Measurements from ENCODE around the gene ATP2B1. TPM values are rescaled to one million over a fixed set of nuclear protein-coding genes. Genes with fewer than 3 reads are reported as not detected.

Gene ATP2B1
- total RNA-seq, 1 donor from 2014 or later: 48.9 TPM

DNA sequence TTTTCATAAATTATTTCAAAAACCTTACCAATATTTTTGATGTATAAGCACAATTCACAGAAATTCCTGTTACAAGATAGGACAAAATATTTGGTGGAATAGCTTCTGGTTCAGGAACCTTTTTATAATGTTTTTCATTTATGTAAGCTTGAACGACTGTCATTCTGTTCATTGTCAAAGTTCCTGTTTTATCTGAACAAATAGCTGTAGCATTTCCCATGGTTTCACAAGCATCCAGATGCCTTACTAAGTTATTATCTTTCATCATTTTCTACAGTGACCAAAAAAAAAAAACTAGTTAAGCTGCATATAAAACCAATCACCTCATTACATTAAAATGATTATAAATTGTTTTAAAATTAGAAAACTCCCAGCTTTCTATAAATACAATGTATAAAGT, 87.1 kb downstream of the ATP2B1 start:
- peaks cover 3% of the 10 kb centered on the region for H3K36me3 Mint-ChIP-seq (ENCODE audit: low read depth, unreplicated experiment)
- Histone ChIP-seq H3K79me2 (ENCODE audit: insufficient read depth, low read length) (no peaks in the 10 kb centered on the region), H3K36me3 (ENCODE audit: insufficient read depth, low read length) (no peaks in the 10 kb centered on the region)

DNA sequence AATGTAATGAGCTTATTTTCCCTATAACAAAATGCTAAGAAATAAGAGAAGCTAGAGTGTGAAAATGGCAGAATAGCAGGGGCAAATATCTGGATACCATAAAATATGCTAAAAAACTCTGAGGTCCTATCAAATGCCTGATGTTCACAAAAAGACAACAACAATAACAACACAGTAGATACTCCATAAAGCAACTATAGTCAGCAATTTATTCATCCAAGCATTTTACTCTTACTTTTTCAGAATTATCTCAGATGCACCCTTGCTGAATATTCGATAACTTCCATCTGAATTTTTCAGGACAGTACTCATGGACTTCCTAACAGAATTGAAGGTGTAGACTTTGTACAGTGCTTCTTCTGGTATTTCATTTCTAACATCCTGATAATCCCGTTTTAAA, 88.9 kb downstream of the ATP2B1 start:
- Histone ChIP-seq H3K36me3 (ENCODE audit: insufficient read depth, low read length) (no peaks in the 10 kb centered on the region), H3K4me1 (ENCODE audit: insufficient read depth, low read length) (no peaks in the 10 kb centered on the region), H3K79me2 (ENCODE audit: insufficient read depth, low read length) (no peaks in the 10 kb centered on the region), H4K20me1 (ENCODE audit: insufficient read depth, low read length) (no peaks in the 10 kb centered on the region), H3K9me3 (ENCODE audit: insufficient read depth, low read depth, low read length) (no peaks in the 10 kb centered on the region), H3K4me3 (ENCODE audit: insufficient read depth, low read depth, low read length) (no peak overlapping the region), H3K4me2 (ENCODE audit: low read length) (no peak overlapping the region), H3K27ac (ENCODE audit: low read depth, low read length) (no peak overlapping the region), H3K9ac (ENCODE audit: low read length) (no peak overlapping the region), H2AFZ (ENCODE audit: low read depth, low read length) (no peak overlapping the region), H3K27me3 (ENCODE audit: insufficient read depth, low read length) (no peaks in the 10 kb centered on the region)
- TF ChIP-seq, protein P1, sequence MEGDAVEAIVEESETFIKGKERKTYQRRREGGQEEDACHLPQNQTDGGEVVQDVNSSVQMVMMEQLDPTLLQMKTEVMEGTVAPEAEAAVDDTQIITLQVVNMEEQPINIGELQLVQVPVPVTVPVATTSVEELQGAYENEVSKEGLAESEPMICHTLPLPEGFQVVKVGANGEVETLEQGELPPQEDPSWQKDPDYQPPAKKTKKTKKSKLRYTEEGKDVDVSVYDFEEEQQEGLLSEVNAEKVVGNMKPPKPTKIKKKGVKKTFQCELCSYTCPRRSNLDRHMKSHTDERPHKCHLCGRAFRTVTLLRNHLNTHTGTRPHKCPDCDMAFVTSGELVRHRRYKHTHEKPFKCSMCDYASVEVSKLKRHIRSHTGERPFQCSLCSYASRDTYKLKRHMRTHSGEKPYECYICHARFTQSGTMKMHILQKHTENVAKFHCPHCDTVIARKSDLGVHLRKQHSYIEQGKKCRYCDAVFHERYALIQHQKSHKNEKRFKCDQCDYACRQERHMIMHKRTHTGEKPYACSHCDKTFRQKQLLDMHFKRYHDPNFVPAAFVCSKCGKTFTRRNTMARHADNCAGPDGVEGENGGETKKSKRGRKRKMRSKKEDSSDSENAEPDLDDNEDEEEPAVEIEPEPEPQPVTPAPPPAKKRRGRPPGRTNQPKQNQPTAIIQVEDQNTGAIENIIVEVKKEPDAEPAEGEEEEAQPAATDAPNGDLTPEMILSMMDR (IDR thresholded peaks at IDR 0.05; ENCODE audit: insufficient read depth, low read depth, low read length): no peak
- no peak for TF ChIP-seq EZH2 (IDR thresholded peaks at IDR 0.05; ENCODE audit: insufficient read depth, low read length)
- H3K4me1 Mint-ChIP-seq (ENCODE audit: low read depth, unreplicated experiment): peaks cover 8% of the 10 kb centered on the region
- H3K4me3 Mint-ChIP-seq (ENCODE audit: unreplicated experiment): no peak overlapping the region
- no peak overlapping the region for H3K27ac Mint-ChIP-seq (ENCODE audit: unreplicated experiment)
- no peaks in the 10 kb centered on the region for H3K27me3 Mint-ChIP-seq (ENCODE audit: low read depth, unreplicated experiment)
- H3K36me3 Mint-ChIP-seq (ENCODE audit: low read depth, unreplicated experiment): peaks cover 3% of the 10 kb centered on the region
- no peak for DNase-seq (ENCODE audit: low read depth)
- H3K9me3 Mint-ChIP-seq (ENCODE audit: unreplicated experiment): no peaks in the 10 kb centered on the region
- FAIRE-seq: no peak

More for the DNA sequence above, 87.1 kb downstream of the ATP2B1 start:
- Mint-ChIP-seq H3K27ac (ENCODE audit: unreplicated experiment) (no peak overlapping the region), H3K9me3 (ENCODE audit: unreplicated experiment) (no peaks in the 10 kb centered on the region), H3K4me1 (ENCODE audit: low read depth, unreplicated experiment) (peaks cover 8% of the 10 kb centered on the region), H3K4me3 (ENCODE audit: unreplicated experiment) (no peak overlapping the region), H3K27me3 (ENCODE audit: low read depth, unreplicated experiment) (no peaks in the 10 kb centered on the region)
- Histone ChIP-seq H3K9ac (ENCODE audit: low read length) (no peak overlapping the region), H3K4me1 (ENCODE audit: insufficient read depth, low read length) (no peaks in the 10 kb centered on the region), H4K20me1 (ENCODE audit: insufficient read depth, low read length) (no peaks in the 10 kb centered on the region), H3K4me2 (ENCODE audit: low read length) (no peak overlapping the region), H3K27ac (ENCODE audit: low read depth, low read length) (no peak overlapping the region), H3K4me3 (ENCODE audit: insufficient read depth, low read depth, low read length) (no peak overlapping the region), H2AFZ (ENCODE audit: low read depth, low read length) (no peak overlapping the region), H3K27me3 (ENCODE audit: insufficient read depth, low read length) (no peaks in the 10 kb centered on the region), H3K9me3 (ENCODE audit: insufficient read depth, low read depth, low read length) (no peaks in the 10 kb centered on the region)
- FAIRE-seq (no peak), DNase-seq (ENCODE audit: low read depth) (no peak)
- TF ChIP-seq, protein P1 (IDR thresholded peaks at IDR 0.05; ENCODE audit: insufficient read depth, low read depth, low read length): no peak
- TF ChIP-seq EZH2 (IDR thresholded peaks at IDR 0.05; ENCODE audit: insufficient read depth, low read length): no peak

DNA sequence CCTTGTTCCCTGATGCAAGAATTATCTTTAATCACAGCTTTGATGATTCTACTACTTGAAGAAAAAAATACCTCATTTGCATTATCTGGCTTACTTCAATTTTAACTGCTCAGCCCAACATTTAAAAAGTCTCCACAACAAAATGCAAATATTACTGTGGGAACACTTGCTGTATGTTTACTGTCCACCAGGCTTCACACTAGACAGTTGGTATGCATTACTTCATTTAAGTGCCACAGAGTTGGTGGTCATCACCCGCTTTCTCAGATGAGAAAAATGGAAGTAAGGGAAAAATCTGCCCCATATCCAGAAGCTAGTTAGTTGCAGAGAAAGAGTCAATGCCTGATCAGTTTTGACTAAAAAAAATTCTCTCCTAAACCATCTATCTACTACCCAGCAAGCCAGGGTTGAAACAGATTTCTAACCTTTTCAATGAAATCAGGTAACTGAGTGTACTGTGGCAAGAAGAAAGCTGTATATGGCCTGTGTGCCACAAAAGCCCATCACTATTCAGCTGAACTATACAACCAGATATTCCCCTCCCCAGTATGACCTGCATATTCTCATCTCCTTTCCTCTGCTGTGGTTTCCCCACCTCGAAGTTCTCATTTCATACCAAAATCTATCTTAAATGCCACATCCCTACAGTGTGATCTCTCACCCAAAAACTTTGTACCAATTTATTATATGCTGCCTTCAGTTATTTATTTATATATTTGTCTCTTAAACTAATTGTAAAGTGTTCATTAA, 90.3 kb downstream of the ATP2B1 start:
- Mint-ChIP-seq H3K4me3 (ENCODE audit: unreplicated experiment) (no peak overlapping the region), H3K9me3 (ENCODE audit: unreplicated experiment) (no peaks in the 10 kb centered on the region), H3K27ac (ENCODE audit: unreplicated experiment) (no peak overlapping the region), H3K4me1 (ENCODE audit: low read depth, unreplicated experiment) (peaks cover 8% of the 10 kb centered on the region), H3K36me3 (ENCODE audit: low read depth, unreplicated experiment) (peaks cover 3% of the 10 kb centered on the region), H3K27me3 (ENCODE audit: low read depth, unreplicated experiment) (no peaks in the 10 kb centered on the region)
- Histone ChIP-seq H3K79me2 (ENCODE audit: insufficient read depth, low read length) (no peaks in the 10 kb centered on the region), H2AFZ (ENCODE audit: low read depth, low read length) (no peak overlapping the region), H3K4me1 (ENCODE audit: insufficient read depth, low read length) (no peaks in the 10 kb centered on the region), H3K4me2 (ENCODE audit: low read length) (no peak overlapping the region), H3K9ac (ENCODE audit: low read length) (no peak overlapping the region), H3K27ac (ENCODE audit: low read depth, low read length) (no peak overlapping the region), H3K9me3 (ENCODE audit: insufficient read depth, low read depth, low read length) (no peaks in the 10 kb centered on the region), H3K27me3 (ENCODE audit: insufficient read depth, low read length) (no peaks in the 10 kb centered on the region), H4K20me1 (ENCODE audit: insufficient read depth, low read length) (no peaks in the 10 kb centered on the region), H3K36me3 (ENCODE audit: insufficient read depth, low read length) (no peaks in the 10 kb centered on the region), H3K4me3 (ENCODE audit: insufficient read depth, low read depth, low read length) (no peak overlapping the region)
- no peak for DNase-seq (ENCODE audit: low read depth)
- TF ChIP-seq, protein P1 (IDR thresholded peaks at IDR 0.05; ENCODE audit: insufficient read depth, low read depth, low read length): no peak
- no peak for TF ChIP-seq EZH2 (IDR thresholded peaks at IDR 0.05; ENCODE audit: insufficient read depth, low read length)
- no peak for FAIRE-seq
